Skeletal muscle tissue (tissue), 4 donors: ENCODE data around the gene SDE2. TPM values are rescaled to one million over a fixed set of nuclear protein-coding genes. Genes with fewer than 3 reads are reported as not detected.
"Not testable (repeated sequence)": the region's sequence is repeated elsewhere in the genome, so short reads cannot be mapped to it uniquely, and the experiment has no call there.

ENCODE experiments used
- H3K27ac ChIP-seq: one replicate; pipeline ENCODE4 v1.7.0; 2013; ENCODE audit warnings: mild to moderate bottlenecking, low read depth, low read length, inconsistent platforms
- H3K27me3 ChIP-seq, 3 donors: one replicate each; pipeline ENCODE4 v1.7.0; 2013; ENCODE audit warnings: low read length in 3 of 3; ENCODE audit not compliant: control insufficient read depth in 3 of 3, insufficient read depth in 3 of 3
- H3K36me3 ChIP-seq, 3 donors: one replicate each; pipeline ENCODE4 v1.7.0; 2013; ENCODE audit warnings: low read length in 3 of 3; ENCODE audit not compliant: control insufficient read depth in 3 of 3, insufficient read depth in 3 of 3
- H3K4me1 ChIP-seq, 3 donors: one replicate each; pipeline ENCODE4 v1.7.0; 2013; ENCODE audit warnings: low read length in 3 of 3, mild to moderate bottlenecking in 3 of 3; ENCODE audit not compliant: control insufficient read depth in 3 of 3, insufficient read depth in 3 of 3
- H3K4me3 ChIP-seq, 3 donors: one replicate each; pipeline ENCODE4 v1.7.0; 2013; ENCODE audit warnings: low read length in 3 of 3
- H3K9ac ChIP-seq, 3 donors: one replicate each; pipeline ENCODE4 v1.7.0; 2013; ENCODE audit warnings: low read length in 3 of 3, mild to moderate bottlenecking in 3 of 3, moderate library complexity in 2 of 3, low read depth in 1 of 3
- H3K9me3 ChIP-seq, 3 donors: one replicate each; pipeline ENCODE4 v1.7.0; 2013; ENCODE audit warnings: low read length in 3 of 3; ENCODE audit not compliant: control insufficient read depth in 3 of 3
- total RNA-seq: library from RNA; depleted of rRNA; stranded (reverse); fragments of >200 nt; gene quantifications from one replicate; pipeline ENCODE4 v1.2.3, GENCODE V29; 2014
- donor health status: Osteomylitis.

Gene SDE2
- total RNA-seq, 1 donor from 2014 or later: 28.2 TPM

- H3K9me3 ChIP-seq: no peaks in the 10 kb centered on the region
- peak overlapping the region; percentile 74 for H3K27ac ChIP-seq
- H3K9ac ChIP-seq: peak overlapping the region in 1 of 3 donors; percentile 20
- H3K4me3 ChIP-seq: no peak overlapping the region
- H3K27me3 ChIP-seq: no peaks in the 10 kb centered on the region
- peaks cover 13 to 19% (median 17%) of the 10 kb centered on the region in 3 donors for H3K36me3 ChIP-seq
- H3K4me1 ChIP-seq: peaks cover 17 to 18% (median 18%) of the 10 kb centered on the region in 3 donors
Observed at GRCh38 chr1:225979421-225979820, 19.7 kb downstream of the SDE2 start.

GRCh38 chr1:225977937-225978748 lies 21.0 kb downstream of the SDE2 start:
- Histone ChIP-seq H3K27ac (no peak overlapping the region), H3K27me3 (no peaks in the 10 kb centered on the region), H3K4me3 (no peak overlapping the region), H3K9me3 (no peaks in the 10 kb centered on the region), H3K9ac (peak overlapping the region in 1 of 3 donors; percentile 8), H3K4me1 (peaks cover 17 to 18% (median 18%) of the 10 kb centered on the region in 3 donors), H3K36me3 (peaks cover 8 to 12% (median 10%) of the 10 kb centered on the region in 3 donors)

DNA sequence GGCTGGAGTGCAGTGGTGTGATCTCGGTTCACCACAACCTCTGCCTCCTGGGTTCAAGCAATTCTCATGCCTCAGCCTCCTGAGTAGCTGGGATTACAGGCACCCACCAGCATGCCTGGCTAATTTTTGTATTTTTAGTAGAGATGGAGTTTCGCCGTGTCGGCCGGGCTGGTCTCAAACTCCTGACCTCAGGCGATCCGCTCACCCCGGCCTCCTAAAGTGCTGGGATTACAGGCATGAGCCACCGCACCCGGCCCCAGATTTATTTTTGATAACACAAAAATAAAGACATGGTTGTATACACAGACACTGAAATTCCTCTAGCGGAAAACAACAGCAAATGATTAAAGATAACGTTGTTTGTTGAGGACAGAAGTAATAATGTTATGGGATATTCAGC lies 24.0 kb downstream of the SDE2 start:
- H3K4me3 ChIP-seq: not testable (repeated sequence)

DNA sequence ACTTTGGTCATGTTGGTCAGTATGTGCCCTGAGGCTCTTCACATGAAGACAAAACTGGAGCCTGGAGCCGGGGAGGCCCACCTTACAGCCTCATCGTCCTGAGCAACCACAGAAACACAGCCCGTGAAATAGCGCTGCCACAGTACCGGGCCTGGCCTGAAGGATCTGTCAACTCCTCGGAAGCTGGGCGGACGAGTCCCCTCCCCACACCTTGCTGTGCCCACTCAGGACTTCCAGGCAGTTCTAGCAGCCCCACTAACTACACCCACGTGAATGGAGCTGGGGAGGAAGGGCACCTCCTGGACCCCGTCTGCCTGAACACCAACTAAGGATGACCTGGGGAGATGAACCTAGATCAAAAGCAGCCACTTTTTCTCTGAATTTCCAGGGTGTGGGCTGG lies 24.7 kb downstream of the SDE2 start:
- Histone ChIP-seq H3K36me3 (peaks cover 4 to 8% (median 5%) of the 10 kb centered on the region in 3 donors), H3K4me3 (no peak overlapping the region), H3K4me1 (peaks cover 2 to 4% (median 4%) of the 10 kb centered on the region in 3 donors), H3K27me3 (no peaks in the 10 kb centered on the region), H3K27ac (no peak overlapping the region), H3K9ac (no peak overlapping the region), H3K9me3 (no peaks in the 10 kb centered on the region)

More for the DNA sequence above, 24.0 kb downstream of the SDE2 start:
- H3K9ac ChIP-seq, H3K27ac ChIP-seq, H3K27me3 ChIP-seq, H3K36me3 ChIP-seq, H3K9me3 ChIP-seq: not testable (repeated sequence)
- peaks cover 9 to 11% (median 10%) of the 10 kb centered on the region in 3 donors for H3K4me1 ChIP-seq

GRCh38 chr1:225973158-225973557 lies 26.0 kb downstream of the SDE2 start:
- peaks cover 0 to 5% (median 3%) of the 10 kb centered on the region in 3 donors for H3K36me3 ChIP-seq
- no peak overlapping the region for H3K4me3 ChIP-seq
- H3K9me3 ChIP-seq: no peaks in the 10 kb centered on the region
- H3K27me3 ChIP-seq: no peaks in the 10 kb centered on the region
- no peak overlapping the region for H3K9ac ChIP-seq
- peaks cover 2 to 4% (median 3%) of the 10 kb centered on the region in 3 donors for H3K4me1 ChIP-seq
- H3K27ac ChIP-seq: no peak overlapping the region

DNA sequence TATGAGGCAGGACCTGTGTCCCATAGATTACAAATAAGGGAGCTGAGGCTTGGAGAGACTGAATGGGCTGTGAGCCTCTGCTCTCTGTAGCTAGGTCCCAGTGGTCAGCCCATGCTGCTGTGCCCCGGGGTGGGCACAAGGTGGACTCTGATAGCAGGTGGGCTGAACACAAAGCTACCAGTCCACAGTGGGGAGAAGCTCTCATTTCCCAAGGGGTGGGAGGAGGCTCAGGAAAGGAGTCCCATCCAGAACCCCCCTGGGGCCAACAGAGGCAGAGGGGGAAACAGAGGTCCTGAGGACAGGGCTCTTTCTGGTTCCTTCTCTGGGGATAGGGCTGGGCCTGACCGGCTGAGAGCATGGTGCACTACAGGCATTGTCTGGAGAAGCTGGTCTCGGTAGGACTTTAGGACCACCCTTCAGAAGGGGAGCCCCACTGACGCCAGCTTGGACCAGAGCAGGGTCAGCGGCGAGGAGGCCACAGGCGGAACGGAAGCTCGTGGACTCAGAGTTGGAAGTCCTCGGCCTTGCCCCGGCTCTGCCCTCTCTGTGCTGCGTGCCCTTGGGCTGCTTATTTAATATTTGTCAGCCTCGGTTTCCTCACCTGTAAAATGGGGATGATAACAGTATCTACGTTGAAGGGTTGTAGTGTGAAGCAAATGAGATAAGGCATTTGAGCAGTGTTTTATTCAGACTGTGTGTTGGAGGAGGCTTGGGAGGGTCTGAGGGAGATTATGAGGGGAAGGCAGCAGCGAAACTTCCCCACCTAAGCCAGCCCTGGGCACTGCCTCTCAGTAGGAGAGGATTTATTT lies 26.6 kb downstream of the SDE2 start:
- no peak overlapping the region for H3K27ac ChIP-seq

DNA sequence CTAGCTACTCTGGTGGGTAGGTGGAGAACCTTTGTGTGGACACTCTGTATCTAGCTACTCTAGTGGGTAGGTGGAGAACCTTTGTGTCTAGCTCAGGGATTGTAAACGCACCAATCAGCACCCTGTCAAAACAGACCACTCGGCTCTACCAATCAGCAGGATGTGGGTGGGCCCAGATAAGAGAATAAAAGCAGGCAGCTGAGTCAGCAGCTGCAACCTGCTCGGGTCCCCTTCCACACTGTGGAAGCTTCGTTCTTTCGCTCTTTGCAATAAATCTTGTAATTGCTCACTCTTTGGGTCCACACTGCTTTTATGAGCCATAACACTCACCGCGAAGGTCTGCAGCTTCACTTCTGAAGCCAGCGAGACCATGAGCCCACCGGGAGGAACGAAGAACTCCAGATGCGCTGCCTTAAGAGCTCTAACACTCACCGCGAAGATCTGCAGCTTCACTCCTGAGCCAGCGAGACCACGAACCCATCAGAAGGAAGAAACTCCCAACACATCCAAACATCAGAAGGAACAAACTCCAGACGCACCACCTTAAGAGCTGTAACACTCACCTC lies 28.5 kb downstream of the SDE2 start:
- not testable (repeated sequence) for H3K27me3 ChIP-seq, H3K9me3 ChIP-seq, H3K4me1 ChIP-seq, H3K27ac ChIP-seq, H3K9ac ChIP-seq, H3K36me3 ChIP-seq, H3K4me3 ChIP-seq

More for the DNA sequence above, 26.6 kb downstream of the SDE2 start:
- Histone ChIP-seq H3K36me3 (peaks cover 0 to 4% (median 0%) of the 10 kb centered on the region in 3 donors), H3K4me3 (no peak overlapping the region), H3K27me3 (no peaks in the 10 kb centered on the region), H3K9ac (no peak overlapping the region), H3K9me3 (no peaks in the 10 kb centered on the region), H3K4me1 (peaks cover 2 to 4% (median 3%) of the 10 kb centered on the region in 3 donors)

GRCh38 chr1:225969751-225970150 lies 29.4 kb downstream of the SDE2 start:
- H3K9me3 ChIP-seq, H3K36me3 ChIP-seq, H3K4me1 ChIP-seq: not testable (repeated sequence)

GRCh38 chr1:225965231-225965630 lies 33.9 kb downstream of the SDE2 start:
- H3K27ac ChIP-seq: no peak overlapping the region
- no peaks in the 10 kb centered on the region for H3K27me3 ChIP-seq
- no peak overlapping the region for H3K9ac ChIP-seq
- no peaks in the 10 kb centered on the region for H3K9me3 ChIP-seq
- H3K36me3 ChIP-seq: no peaks in the 10 kb centered on the region
- H3K4me3 ChIP-seq: no peak overlapping the region
- H3K4me1 ChIP-seq: no peaks in the 10 kb centered on the region

More at GRCh38 chr1:225969751-225970150, 29.4 kb downstream of the SDE2 start:
- not testable (repeated sequence) for H3K9ac ChIP-seq, H3K27me3 ChIP-seq, H3K27ac ChIP-seq, H3K4me3 ChIP-seq
